ENCODE measurements around the gene MRGPRD.

GRCh38 chr11:68931911-68932310 lies 48.9 kb downstream of the MRGPRD start:
- TF ChIP-seq CTCF (IDR thresholded peaks at IDR 0.05; ENCODE audit: borderline replicate concordance, extremely low read depth, low read length, poor library complexity, severe bottlenecking): no peak
- no peak for TF ChIP-seq EZH2 (IDR thresholded peaks at IDR 0.05; ENCODE audit: borderline replicate concordance, low read depth, low read length, severe bottlenecking)
